ENCODE results near the gene OBP2B. TPM values are rescaled to one million over a fixed set of nuclear protein-coding genes. Genes with fewer than 3 reads are reported as not detected.
"Not testable (repeated sequence)": the region's sequence is repeated elsewhere in the genome, so short reads cannot be mapped to it uniquely, and the experiment has no call there.

Gene OBP2B
- total RNA-seq, 1 donor from 2014 or later, result not detected

GRCh38 chr9:133202688-133203453, 6.2 kb downstream of the OBP2B start:
- DNase-seq (ENCODE audit: low spot score), result peak; percentile 14

GRCh38 chr9:133202145-133202513, 6.9 kb downstream of the OBP2B start:
- no peak for DNase-seq (ENCODE audit: low spot score)

GRCh38 chr9:133201424-133202144, 7.5 kb downstream of the OBP2B start:
- no peak for DNase-seq (ENCODE audit: low spot score)

GRCh38 chr9:133200631-133201030, 8.4 kb downstream of the OBP2B start:
- DNase-seq (ENCODE audit: low spot score), result no peak

- no peak for DNase-seq (ENCODE audit: low spot score)
Observed at GRCh38 chr9:133199648-133200321, 9.3 kb downstream of the OBP2B start.

- no peak for DNase-seq (ENCODE audit: low spot score)
Observed at GRCh38 chr9:133195029-133195428, 14.0 kb downstream of the OBP2B start.

- no peak for DNase-seq (ENCODE audit: low spot score)
Observed at GRCh38 chr9:133194597-133194996, 14.5 kb downstream of the OBP2B start.

- DNase-seq (ENCODE audit: low spot score), result no peak
Observed at GRCh38 chr9:133191989-133192388, 17.1 kb downstream of the OBP2B start.

GRCh38 chr9:133189826-133190225, 19.2 kb downstream of the OBP2B start:
- DNase-seq (ENCODE audit: low spot score), result no peak

- DNase-seq (ENCODE audit: low spot score), result no peak
Observed at GRCh38 chr9:133188843-133189180, 20.2 kb downstream of the OBP2B start.

- no peak for DNase-seq (ENCODE audit: low spot score)
Observed at GRCh38 chr9:133188006-133188842, 20.8 kb downstream of the OBP2B start.

GRCh38 chr9:133187561-133188005, 21.5 kb downstream of the OBP2B start:
- DNase-seq (ENCODE audit: low spot score), result no peak

GRCh38 chr9:133186736-133187135, 22.3 kb downstream of the OBP2B start:
- DNase-seq (ENCODE audit: low spot score), result no peak

- peak; percentile 61 for DNase-seq (ENCODE audit: low spot score)
Observed at GRCh38 chr9:133184971-133185370, 24.1 kb downstream of the OBP2B start.

- no peak for DNase-seq (ENCODE audit: low spot score)
Observed at GRCh38 chr9:133182151-133182550, 26.9 kb downstream of the OBP2B start.

- no peak for DNase-seq (ENCODE audit: low spot score)
Observed at GRCh38 chr9:133181561-133181960, 27.5 kb downstream of the OBP2B start.

- DNase-seq (ENCODE audit: low spot score), result no peak
Observed at GRCh38 chr9:133180953-133181352, 28.1 kb downstream of the OBP2B start.

- DNase-seq (ENCODE audit: low spot score), result no peak
Observed at GRCh38 chr9:133173056-133173455, 36.0 kb downstream of the OBP2B start.

GRCh38 chr9:133171161-133171961, 37.7 kb downstream of the OBP2B start:
- no peak for DNase-seq (ENCODE audit: low spot score)

- no peak for DNase-seq (ENCODE audit: low spot score)
Observed at GRCh38 chr9:133170716-133171115, 38.3 kb downstream of the OBP2B start.

- not testable (repeated sequence) for DNase-seq (ENCODE audit: low spot score)
Observed at GRCh38 chr9:133169687-133170086, 39.4 kb downstream of the OBP2B start.
